GM12878 (cell line): ENCODE data around the gene SPAAR. TPM values are rescaled to one million over a fixed set of nuclear protein-coding genes. Genes with fewer than 3 reads are reported as not detected.

ENCODE experiments used
- SMARCA5 ChIP-seq: fragments of 450-650 bp; IDR thresholded peaks from 2 replicates; pipeline ENCODE4 v1.6.1; 2017; ENCODE audit warnings: mild to moderate bottlenecking
- SMC3 ChIP-seq: IDR thresholded peaks from 2 replicates; pipeline ENCODE4 v1.6.1; 2011; ENCODE audit warnings: low read length, improper control_type of control experiment, borderline replicate concordance
- polyA plus RNA-seq, 11 experiments: library from polyadenylated mRNA; depleted of rRNA in 4 of 11; unstranded in 6 of 11; stranded (reverse) in 5 of 11; fragments of >200 nt; fragmentation: Nextera tagmentation in 4 of 11; fragmentation: Illumina TruSeq in 1 of 11; extraction: Ambion mirVana in 4 of 11; extraction: Trizol in 1 of 11; gene quantifications; 1 replicate in 1 of 11; 2 replicates in 10 of 11; pipeline versions ENCODE4 v1.2.1 to v1.2.3, GENCODE V29; 2011 to 2016; ENCODE audit warnings: inconsistent platforms in 2 of 11, missing spikeins in 2 of 11, low read depth in 1 of 11
- total RNA-seq, 4 experiments: library from RNA; depleted of rRNA in 3 of 4; stranded (reverse); fragments of >200 nt in 3 of 4; fragmentation: Illumina TruSeq in 1 of 4; extraction: Trizol in 1 of 4; gene quantifications; 2 replicates each; pipeline versions ENCODE4 v1.2.1 to v1.2.3, GENCODE V29; 2013 to 2021
- TF ChIP-seq, protein P1 (sequence below): fragments of 450-650 bp; formaldehyde crosslinking; IDR thresholded peaks from 2 replicates; pipeline ENCODE4 v1.4.0; 2020; ENCODE audit warnings: mild to moderate bottlenecking, moderate library complexity
- TF ChIP-seq, protein P2 (sequence below): fragments of 450-650 bp; IDR thresholded peaks from 2 replicates; pipeline ENCODE4 v1.6.1; 2017; ENCODE audit warnings: mild to moderate bottlenecking, moderate library complexity

SPAAR gene
- total and polyA plus RNA-seq, 10 of the 15 experiments (the other 5 are each of a cell fraction or from before 2014, with no cell fraction given): not detected

DNA sequence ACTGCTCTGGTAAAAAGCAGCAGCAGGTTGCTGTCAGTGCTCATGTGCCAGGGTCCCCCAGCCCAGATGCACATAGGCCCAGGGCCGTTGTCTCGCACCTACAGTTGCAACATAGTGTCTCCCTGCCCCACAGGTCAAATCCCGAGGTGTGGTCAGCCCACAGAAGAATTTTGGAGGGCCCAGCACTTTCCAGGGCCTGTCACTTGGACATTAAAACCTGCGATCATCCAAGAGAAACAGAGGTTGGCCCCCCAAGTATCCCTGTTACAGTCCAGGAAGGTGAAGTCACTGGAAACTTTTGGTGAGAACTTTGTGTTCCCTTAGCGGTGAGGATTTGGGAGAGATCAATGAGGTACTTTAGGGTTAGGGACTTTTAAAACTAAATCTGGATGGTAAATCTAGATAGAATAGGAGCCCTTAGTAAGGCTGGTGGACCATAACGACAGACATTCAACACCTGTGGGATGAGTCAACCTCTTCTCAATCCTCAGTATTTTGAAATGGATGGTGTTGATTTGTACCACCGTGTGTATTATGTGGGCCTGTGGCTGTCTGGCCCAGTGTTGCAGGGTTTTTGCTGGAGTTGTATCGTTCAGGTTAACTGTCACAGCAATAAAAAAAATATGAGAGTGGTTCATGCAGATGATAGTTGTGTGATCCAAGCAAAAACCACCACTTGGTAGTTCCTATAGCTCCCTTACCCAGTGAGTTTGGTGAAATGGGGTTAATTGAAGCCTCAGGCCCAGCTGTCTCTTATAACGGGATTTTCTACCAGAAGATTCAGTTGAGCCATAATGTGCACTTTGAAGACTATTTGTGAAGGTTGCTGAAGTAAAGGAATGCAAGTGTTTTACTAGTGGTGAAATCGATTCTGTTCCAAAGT lies 29.4 kb downstream of the SPAAR start (continued):
- TF ChIP-seq, protein P1, sequence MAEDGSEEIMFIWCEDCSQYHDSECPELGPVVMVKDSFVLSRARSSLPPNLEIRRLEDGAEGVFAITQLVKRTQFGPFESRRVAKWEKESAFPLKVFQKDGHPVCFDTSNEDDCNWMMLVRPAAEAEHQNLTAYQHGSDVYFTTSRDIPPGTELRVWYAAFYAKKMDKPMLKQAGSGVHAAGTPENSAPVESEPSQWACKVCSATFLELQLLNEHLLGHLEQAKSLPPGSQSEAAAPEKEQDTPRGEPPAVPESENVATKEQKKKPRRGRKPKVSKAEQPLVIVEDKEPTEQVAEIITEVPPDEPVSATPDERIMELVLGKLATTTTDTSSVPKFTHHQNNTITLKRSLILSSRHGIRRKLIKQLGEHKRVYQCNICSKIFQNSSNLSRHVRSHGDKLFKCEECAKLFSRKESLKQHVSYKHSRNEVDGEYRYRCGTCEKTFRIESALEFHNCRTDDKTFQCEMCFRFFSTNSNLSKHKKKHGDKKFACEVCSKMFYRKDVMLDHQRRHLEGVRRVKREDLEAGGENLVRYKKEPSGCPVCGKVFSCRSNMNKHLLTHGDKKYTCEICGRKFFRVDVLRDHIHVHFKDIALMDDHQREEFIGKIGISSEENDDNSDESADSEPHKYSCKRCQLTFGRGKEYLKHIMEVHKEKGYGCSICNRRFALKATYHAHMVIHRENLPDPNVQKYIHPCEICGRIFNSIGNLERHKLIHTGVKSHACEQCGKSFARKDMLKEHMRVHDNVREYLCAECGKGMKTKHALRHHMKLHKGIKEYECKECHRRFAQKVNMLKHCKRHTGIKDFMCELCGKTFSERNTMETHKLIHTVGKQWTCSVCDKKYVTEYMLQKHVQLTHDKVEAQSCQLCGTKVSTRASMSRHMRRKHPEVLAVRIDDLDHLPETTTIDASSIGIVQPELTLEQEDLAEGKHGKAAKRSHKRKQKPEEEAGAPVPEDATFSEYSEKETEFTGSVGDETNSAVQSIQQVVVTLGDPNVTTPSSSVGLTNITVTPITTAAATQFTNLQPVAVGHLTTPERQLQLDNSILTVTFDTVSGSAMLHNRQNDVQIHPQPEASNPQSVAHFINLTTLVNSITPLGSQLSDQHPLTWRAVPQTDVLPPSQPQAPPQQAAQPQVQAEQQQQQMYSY (CRISPR knock-in tag): no peak
- TF ChIP-seq SMARCA5: no peak
- TF ChIP-seq, protein P2, sequence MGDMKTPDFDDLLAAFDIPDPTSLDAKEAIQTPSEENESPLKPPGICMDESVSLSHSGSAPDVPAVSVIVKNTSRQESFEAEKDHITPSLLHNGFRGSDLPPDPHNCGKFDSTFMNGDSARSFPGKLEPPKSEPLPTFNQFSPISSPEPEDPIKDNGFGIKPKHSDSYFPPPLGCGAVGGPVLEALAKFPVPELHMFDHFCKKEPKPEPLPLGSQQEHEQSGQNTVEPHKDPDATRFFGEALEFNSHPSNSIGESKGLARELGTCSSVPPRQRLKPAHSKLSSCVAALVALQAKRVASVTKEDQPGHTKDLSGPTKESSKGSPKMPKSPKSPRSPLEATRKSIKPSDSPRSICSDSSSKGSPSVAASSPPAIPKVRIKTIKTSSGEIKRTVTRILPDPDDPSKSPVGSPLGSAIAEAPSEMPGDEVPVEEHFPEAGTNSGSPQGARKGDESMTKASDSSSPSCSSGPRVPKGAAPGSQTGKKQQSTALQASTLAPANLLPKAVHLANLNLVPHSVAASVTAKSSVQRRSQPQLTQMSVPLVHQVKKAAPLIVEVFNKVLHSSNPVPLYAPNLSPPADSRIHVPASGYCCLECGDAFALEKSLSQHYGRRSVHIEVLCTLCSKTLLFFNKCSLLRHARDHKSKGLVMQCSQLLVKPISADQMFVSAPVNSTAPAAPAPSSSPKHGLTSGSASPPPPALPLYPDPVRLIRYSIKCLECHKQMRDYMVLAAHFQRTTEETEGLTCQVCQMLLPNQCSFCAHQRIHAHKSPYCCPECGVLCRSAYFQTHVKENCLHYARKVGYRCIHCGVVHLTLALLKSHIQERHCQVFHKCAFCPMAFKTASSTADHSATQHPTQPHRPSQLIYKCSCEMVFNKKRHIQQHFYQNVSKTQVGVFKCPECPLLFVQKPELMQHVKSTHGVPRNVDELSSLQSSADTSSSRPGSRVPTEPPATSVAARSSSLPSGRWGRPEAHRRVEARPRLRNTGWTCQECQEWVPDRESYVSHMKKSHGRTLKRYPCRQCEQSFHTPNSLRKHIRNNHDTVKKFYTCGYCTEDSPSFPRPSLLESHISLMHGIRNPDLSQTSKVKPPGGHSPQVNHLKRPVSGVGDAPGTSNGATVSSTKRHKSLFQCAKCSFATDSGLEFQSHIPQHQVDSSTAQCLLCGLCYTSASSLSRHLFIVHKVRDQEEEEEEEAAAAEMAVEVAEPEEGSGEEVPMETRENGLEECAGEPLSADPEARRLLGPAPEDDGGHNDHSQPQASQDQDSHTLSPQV: no peak
- no peak for TF ChIP-seq SMC3
